Measurements from ENCODE around the gene SMIM23.

DNA sequence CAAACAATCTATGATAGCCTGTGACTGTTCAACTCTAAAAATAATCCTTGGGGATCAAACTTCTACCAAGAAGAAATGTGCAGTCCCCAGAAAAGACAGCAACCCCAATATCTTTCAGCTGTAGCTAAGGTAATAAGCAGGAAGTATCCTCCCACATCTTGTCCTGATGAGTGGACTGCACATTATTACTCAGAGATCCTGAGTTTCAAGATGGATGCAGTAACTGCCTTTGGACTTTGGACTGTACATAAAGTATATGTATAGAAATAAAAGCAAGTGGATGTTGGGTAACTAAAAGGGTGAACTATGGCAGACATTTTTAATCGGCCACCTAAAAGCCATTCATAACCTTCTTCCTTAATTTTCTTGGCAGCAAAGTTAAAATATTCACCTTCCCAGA lies 45.1 kb downstream of the SMIM23 start:
- TF ChIP-seq, protein P1, sequence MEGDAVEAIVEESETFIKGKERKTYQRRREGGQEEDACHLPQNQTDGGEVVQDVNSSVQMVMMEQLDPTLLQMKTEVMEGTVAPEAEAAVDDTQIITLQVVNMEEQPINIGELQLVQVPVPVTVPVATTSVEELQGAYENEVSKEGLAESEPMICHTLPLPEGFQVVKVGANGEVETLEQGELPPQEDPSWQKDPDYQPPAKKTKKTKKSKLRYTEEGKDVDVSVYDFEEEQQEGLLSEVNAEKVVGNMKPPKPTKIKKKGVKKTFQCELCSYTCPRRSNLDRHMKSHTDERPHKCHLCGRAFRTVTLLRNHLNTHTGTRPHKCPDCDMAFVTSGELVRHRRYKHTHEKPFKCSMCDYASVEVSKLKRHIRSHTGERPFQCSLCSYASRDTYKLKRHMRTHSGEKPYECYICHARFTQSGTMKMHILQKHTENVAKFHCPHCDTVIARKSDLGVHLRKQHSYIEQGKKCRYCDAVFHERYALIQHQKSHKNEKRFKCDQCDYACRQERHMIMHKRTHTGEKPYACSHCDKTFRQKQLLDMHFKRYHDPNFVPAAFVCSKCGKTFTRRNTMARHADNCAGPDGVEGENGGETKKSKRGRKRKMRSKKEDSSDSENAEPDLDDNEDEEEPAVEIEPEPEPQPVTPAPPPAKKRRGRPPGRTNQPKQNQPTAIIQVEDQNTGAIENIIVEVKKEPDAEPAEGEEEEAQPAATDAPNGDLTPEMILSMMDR (IDR thresholded peaks at IDR 0.05) = no peak
- TF ChIP-seq POLR2A (IDR thresholded peaks at IDR 0.05) = no peak

Data from body of pancreas (tissue), 4 donors.